ENCODE results near the gene CAVIN4.

DNA sequence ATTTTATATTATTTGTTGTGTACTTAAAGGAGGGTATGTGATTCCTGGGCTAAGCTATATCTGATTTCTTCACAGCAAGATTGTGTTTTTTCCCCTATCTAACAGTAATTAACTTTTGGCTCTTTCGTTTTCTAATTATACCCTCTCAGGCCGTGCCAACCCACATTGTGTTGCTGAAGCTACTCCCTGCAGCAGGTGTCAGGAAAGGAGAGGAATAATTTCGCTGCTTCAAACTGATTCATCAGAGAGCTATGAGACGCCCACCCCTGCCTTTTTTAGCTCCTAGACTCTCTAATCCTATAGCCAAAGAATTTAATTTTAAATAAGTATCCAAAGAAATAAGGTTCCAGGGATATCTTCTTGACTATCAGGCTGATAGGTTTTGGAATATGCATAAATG lies 3.8 kb downstream of the CAVIN4 start:
- TF ChIP-seq, protein P1, sequence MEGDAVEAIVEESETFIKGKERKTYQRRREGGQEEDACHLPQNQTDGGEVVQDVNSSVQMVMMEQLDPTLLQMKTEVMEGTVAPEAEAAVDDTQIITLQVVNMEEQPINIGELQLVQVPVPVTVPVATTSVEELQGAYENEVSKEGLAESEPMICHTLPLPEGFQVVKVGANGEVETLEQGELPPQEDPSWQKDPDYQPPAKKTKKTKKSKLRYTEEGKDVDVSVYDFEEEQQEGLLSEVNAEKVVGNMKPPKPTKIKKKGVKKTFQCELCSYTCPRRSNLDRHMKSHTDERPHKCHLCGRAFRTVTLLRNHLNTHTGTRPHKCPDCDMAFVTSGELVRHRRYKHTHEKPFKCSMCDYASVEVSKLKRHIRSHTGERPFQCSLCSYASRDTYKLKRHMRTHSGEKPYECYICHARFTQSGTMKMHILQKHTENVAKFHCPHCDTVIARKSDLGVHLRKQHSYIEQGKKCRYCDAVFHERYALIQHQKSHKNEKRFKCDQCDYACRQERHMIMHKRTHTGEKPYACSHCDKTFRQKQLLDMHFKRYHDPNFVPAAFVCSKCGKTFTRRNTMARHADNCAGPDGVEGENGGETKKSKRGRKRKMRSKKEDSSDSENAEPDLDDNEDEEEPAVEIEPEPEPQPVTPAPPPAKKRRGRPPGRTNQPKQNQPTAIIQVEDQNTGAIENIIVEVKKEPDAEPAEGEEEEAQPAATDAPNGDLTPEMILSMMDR (IDR thresholded peaks at IDR 0.05; ENCODE audit: poor library complexity, severe bottlenecking), result no peak
- TF ChIP-seq POLR2AphosphoS5 (IDR thresholded peaks at IDR 0.05), result no peak
- TF ChIP-seq TAF1 (IDR thresholded peaks at IDR 0.05; ENCODE audit: low read depth), result no peak
- TF ChIP-seq SMC3 (conservative IDR thresholded peaks at IDR 0.05; ENCODE audit: poor library complexity), result no peak
- no peak for TF ChIP-seq RAD21 (conservative IDR thresholded peaks at IDR 0.05)
- TF ChIP-seq MXI1 (conservative IDR thresholded peaks at IDR 0.05; ENCODE audit: poor library complexity, severe bottlenecking), result no peak
- no peak for TF ChIP-seq EP300 (conservative IDR thresholded peaks at IDR 0.05; ENCODE audit: poor library complexity, severe bottlenecking)

Data from neural cell (in vitro differentiated cells).